K562 (cell line): Measurements from ENCODE around the gene KLF17. TPM values are rescaled to one million over a fixed set of nuclear protein-coding genes. Genes with fewer than 3 reads are reported as not detected.

Source experiments
- ATAC-seq: fragments of 200-7000 bp; cut with Tn5 transposase; 3 replicates; pipeline ENCODE4 v1.9.1; 2020; ENCODE audit warnings: moderate library complexity
- BruUV-seq: library from RNA; stranded (reverse); fragments of 400-500 nt; replicated peaks from 2 replicates; lab custom pipeline; 2021; lab: Mats Ljungman, UMichigan
- CTCF ChIA-PET: fragments of 300-600 bp; formaldehyde crosslinking; extraction: SDS; loops from one replicate; lab custom pipeline; 2021; ENCODE audit warnings: low intra/inter-chr PET ratio; lab: Yijun Ruan, JAX
- POLR2A ChIA-PET: fragments of 300-600, 350-650 bp; sonication (Branson Sonifier 250); formaldehyde crosslinking; extraction: SDS; loops from one replicate; lab custom pipeline; 2021; ENCODE audit warnings: antibody characterized with exemption, inconsistent platforms; lab: Yijun Ruan, JAX
- DNase-seq, 4 experiments: peaks; one replicate each; pipeline versions ENCODE4 v3.0.0 to v3.0.0-alpha.2; 2011 to 2018; ENCODE audit warnings: low spot score in 3 of 4, mixed read lengths in 3 of 4; ENCODE audit errors: extremely low read depth in 1 of 4
- FAIRE-seq: peaks from 2 replicates; lab custom pipeline; 2011; peaks lifted over from hg19 to GRCh38; lab: Jason Lieb, UNC
- H2AFZ ChIP-seq: 2 replicates; pipeline ENCODE4 v1.6.0; 2011; ENCODE audit warnings: low read depth, low read length, control low read depth, inconsistent platforms
- H3K27ac ChIP-seq: fragments of 200-600 bp; 3 replicates; pipeline ENCODE4 v1.8.0; 2011; ENCODE audit warnings: low read depth, mild to moderate bottlenecking, control low read depth, inconsistent platforms, low read length, moderate library complexity, mixed read lengths; ENCODE audit errors: extremely low read depth
- H3K27me3 ChIP-seq, 2 experiments: fragments of 300-600 bp in 1 of 2; 2 replicates in 1 of 2; 3 replicates in 1 of 2; pipeline versions ENCODE4 v1.6.0 to v1.8.0; 2011; ENCODE audit warnings: inconsistent platforms in 2 of 2, low read length in 2 of 2, mild to moderate bottlenecking in 1 of 2, mixed read lengths in 1 of 2, moderate library complexity in 1 of 2; ENCODE audit not compliant: control insufficient read depth in 2 of 2, insufficient read depth in 2 of 2
- H3K36me3 ChIP-seq: fragments of 300-600 bp; 3 replicates; pipeline ENCODE4 v1.8.0; 2011; ENCODE audit warnings: mild to moderate bottlenecking, low read length, inconsistent platforms; ENCODE audit not compliant: control insufficient read depth, insufficient read depth
- H3K4me1 ChIP-seq, 2 experiments: fragments of 200-600 bp in 1 of 2; replicated peaks in 1 of 2; 2 replicates in 1 of 2; 3 replicates in 1 of 2; pipeline versions ENCODE4 v1.5.1 to v1.8.0; 2011; ENCODE audit warnings: inconsistent platforms in 2 of 2, low read length in 2 of 2, mild to moderate bottlenecking in 1 of 2, mixed read lengths in 1 of 2, moderate library complexity in 1 of 2; ENCODE audit not compliant: control insufficient read depth in 2 of 2, insufficient read depth in 2 of 2
- H3K4me2 ChIP-seq: 2 replicates; pipeline ENCODE4 v1.6.1; 2011; ENCODE audit warnings: low read length, control low read depth, inconsistent platforms, mixed read lengths; ENCODE audit not compliant: insufficient read depth
- H3K4me3 ChIP-seq: fragments of 200-600 bp; sonication (generic), shearing (Covaris generic); 2 replicates; pipeline ENCODE4 v1.5.1; 2016; ENCODE audit warnings: control low read depth, inconsistent platforms
- H3K79me2 ChIP-seq: fragments of 200-600 bp; 3 replicates; pipeline ENCODE4 v1.8.0; 2011; ENCODE audit warnings: low read length, inconsistent platforms; ENCODE audit not compliant: control insufficient read depth, insufficient read depth
- H3K9ac ChIP-seq, 2 experiments: 2 replicates each; pipeline versions ENCODE4 v1.6.0 to v1.6.1; 2011; ENCODE audit warnings: low read depth in 2 of 2, low read length in 2 of 2, control low read depth in 1 of 2, inconsistent platforms in 1 of 2, mild to moderate bottlenecking in 1 of 2, mixed read lengths in 1 of 2; ENCODE audit not compliant: insufficient read depth in 1 of 2
- H3K9me1 ChIP-seq: one replicate; pipeline ENCODE4 v1.6.0; 2011; ENCODE audit warnings: inconsistent platforms, mild to moderate bottlenecking, low read length, moderate library complexity; ENCODE audit not compliant: control insufficient read depth, insufficient read depth
- H3K9me3 ChIP-seq: replicated peaks from 2 replicates; pipeline ENCODE4 v1.5.1; 2011; ENCODE audit warnings: low read depth, low read length, inconsistent platforms; ENCODE audit not compliant: control insufficient read depth, insufficient read depth
- H4K20me1 ChIP-seq: replicated peaks from 2 replicates; pipeline ENCODE4 v1.6.1; 2011; ENCODE audit warnings: low read length, inconsistent platforms, mixed read lengths; ENCODE audit not compliant: control insufficient read depth, insufficient read depth
- ARID3A ChIP-seq: IDR thresholded peaks from 2 replicates; pipeline ENCODE4 v1.6.1; 2012; ENCODE audit warnings: low read depth, low read length, improper control_type of control experiment, borderline replicate concordance
- ATF7 ChIP-seq: fragments of 450-650 bp; IDR thresholded peaks from 2 replicates; pipeline ENCODE4 v1.7.1; 2014; ENCODE audit warnings: mild to moderate bottlenecking, moderate library complexity
- DEAF1 ChIP-seq: fragments of 450-650 bp; formaldehyde crosslinking; IDR thresholded peaks from 2 replicates; pipeline ENCODE4 v1.4.0; 2020; ENCODE audit warnings: mild to moderate bottlenecking, moderate library complexity
- EHMT2 ChIP-seq: fragments of 450-650 bp; IDR thresholded peaks from 2 replicates; pipeline ENCODE4 v1.6.1; 2018; ENCODE audit warnings: antibody characterized with exemption
- MYC ChIP-seq, 2 experiments: fragments of 250-450 bp in 1 of 2; sonication (Bioruptor Pico) in 1 of 2; IDR thresholded peaks; 2 replicates each; pipeline versions ENCODE4 v1.5.1 to v1.6.1; 2012 to 2021; ENCODE audit warnings: low read depth in 2 of 2, borderline replicate concordance in 1 of 2, improper control_type of control experiment in 1 of 2, low read length in 1 of 2, mild to moderate bottlenecking in 1 of 2, moderate library complexity in 1 of 2
- PHF20 ChIP-seq: fragments of 450-650 bp; IDR thresholded peaks from 2 replicates; pipeline ENCODE4 v1.6.1; 2018; ENCODE audit not compliant: partially characterized antibody
- PHTF2 ChIP-seq: fragments of 250-450 bp; sonication (Bioruptor Pico); IDR thresholded peaks from 2 replicates; pipeline ENCODE4 v1.5.0; 2021; ENCODE audit warnings: mild to moderate bottlenecking
- RB1 ChIP-seq: fragments of 450-650 bp; IDR thresholded peaks from 2 replicates; pipeline ENCODE4 v1.6.1; 2017; ENCODE audit warnings: low read depth, mild to moderate bottlenecking
- STAT5B ChIP-seq: fragments of 250-450 bp; sonication (Bioruptor Pico); IDR thresholded peaks from 2 replicates; pipeline ENCODE4 v1.8.0; 2021; ENCODE audit warnings: mild to moderate bottlenecking, inconsistent platforms
- SUPT5H ChIP-seq: fragments of 450-650 bp; IDR thresholded peaks from 2 replicates; pipeline ENCODE4 v1.6.1; 2016
- ZFP36 ChIP-seq: fragments of 150-350 bp; IDR thresholded peaks from 2 replicates; pipeline ENCODE4 v1.6.1; 2018; ENCODE audit warnings: low read length, low read depth; ENCODE audit not compliant: partially characterized antibody
- ZNF121 ChIP-seq: sonication (generic); formaldehyde crosslinking; conservative IDR thresholded peaks from 2 replicates; pipeline ENCODE4 v1.8.0; 2022; ENCODE audit warnings: missing genetic modification reagents
- ZNF217 ChIP-seq: sonication (generic); formaldehyde crosslinking; IDR thresholded peaks from 2 replicates; pipeline ENCODE4 v1.8.0; 2022; ENCODE audit warnings: mild to moderate bottlenecking, missing genetic modification reagents
- WGBS: fragments of 100-300 bp; shearing (Covaris generic); methylation state at CpG from one replicate; pipeline ENCODE4 v1.1.6; 2016; ENCODE audit warnings: low coverage, mixed read lengths; ENCODE audit not compliant: insufficient coverage; ENCODE audit errors: missing lambda C conversion rate; 5-methylcytosine and 5-hydroxymethylcytosine counted together
- in situ Hi-C: fragments of 300-500 bp; cut with MboI; formaldehyde crosslinking; loops from 4 replicates; pipeline ENCODE4 v1.15.0; 2018; ENCODE audit warnings: inconsistent platforms, mixed read lengths
- intact Hi-C: fragments of 100-400 bp; cut with micrococcal nuclease; formaldehyde crosslinking; loops from 2 replicates; pipeline ENCODE4 v1.14.2; 2022
- polyA plus RNA-seq, 8 experiments: library from polyadenylated mRNA; depleted of rRNA in 4 of 8; stranded (reverse) in 5 of 8; unstranded in 3 of 8; fragments of >200 nt; fragmentation: Nextera tagmentation in 2 of 8; fragmentation: Illumina TruSeq in 1 of 8; extraction: Ambion mirVana in 2 of 8; extraction: Trizol in 1 of 8; gene quantifications; 2 replicates each; pipeline versions ENCODE4 v1.2.1 to v1.2.3, GENCODE V29; 2011 to 2014; ENCODE audit warnings: inconsistent platforms in 1 of 8, missing spikeins in 1 of 8
- total RNA-seq, 7 experiments: library from RNA; depleted of rRNA in 6 of 7; stranded (reverse); fragments of >200 nt in 6 of 7; fragmentation: Illumina TruSeq in 2 of 7; extraction: Trizol in 2 of 7; gene quantifications; 2 replicates each; pipeline versions ENCODE4 v1.2.1 to v1.2.3, GENCODE V29; 2011 to 2021; ENCODE audit warnings: low replicate concordance in 1 of 7

The KLF17 gene
- total and polyA plus RNA-seq, 9 of the 15 experiments (the other 6 are each of a cell fraction or from before 2014, with no cell fraction given) = 0.01 to 0.24 (median 0.13) TPM; not detected in 6

GRCh38 chr1:44076066-44076465 is 42.6 kb upstream of the KLF17 start:
- ATAC-seq (no peak), DNase-seq (no peak), FAIRE-seq (no peak)
- Histone ChIP-seq H3K4me3 (no peak overlapping the region), H3K9ac (no peak overlapping the region), H3K4me2 (no peak overlapping the region), H3K79me2 (no peaks in the 10 kb centered on the region), H3K36me3 (no peaks in the 10 kb centered on the region), H3K4me1 (no peaks in the 10 kb centered on the region; a peak in 2 of 5 replicates), H2AFZ (no peak overlapping the region), H3K9me3 (no peaks in the 10 kb centered on the region), H4K20me1 (no peaks in the 10 kb centered on the region; the same call in 1 of the 2 replicates), H3K27ac (no peak overlapping the region), H3K9me1 (no peaks in the 10 kb centered on the region), H3K27me3 (peaks cover 26 to 28% of the 10 kb centered on the region in 2 experiments; a peak in 4 of 5 replicates)
- BruUV-seq = no TSS peak
- in situ Hi-C loops = no loop called here
- TF ChIP-seq PHF20 = no peak
- no peak for TF ChIP-seq ZFP36
- no peak for TF ChIP-seq ZNF121
- TF ChIP-seq PHTF2 (CRISPR knock-in tag) = no peak
- TF ChIP-seq DEAF1 (CRISPR knock-in tag) = no peak
- no peak for TF ChIP-seq ARID3A
- no peak for TF ChIP-seq ATF7
- TF ChIP-seq STAT5B (CRISPR knock-in tag) = no peak
- no peak for TF ChIP-seq SUPT5H
- TF ChIP-seq EHMT2 = no peak
- no peak for TF ChIP-seq ZNF217 (CRISPR knock-in tag)
- TF ChIP-seq MYC (IDR thresholded peaks at IDR 0.05; ENCODE audit: low read depth, low read length) = no peak
- TF ChIP-seq MYC (CRISPR knock-in tag; IDR thresholded peaks at IDR 0.05; ENCODE audit: borderline replicate concordance, low read depth) = no peak
- no peak for TF ChIP-seq RB1
- CTCF ChIA-PET = no interaction called here
- POLR2A ChIA-PET = interaction anchor here (0.7 to 1.0 kb wide), 2 partner anchors 27 to 94 kb away, joined by 3 read pairs; no protein-coding TSS in a partner anchor
- intact Hi-C loops = no loop called here
- WGBS = 0% methylated on average over 1 of the region's 1 CpG
